Panc1 (cell line): Measurements from ENCODE around the gene MYO3B. TPM values are rescaled to one million over a fixed set of nuclear protein-coding genes. Genes with fewer than 3 reads are reported as not detected.

Experiments used
- ATAC-seq: fragments of 200-7000 bp; cut with Tn5 transposase; 2 replicates; pipeline ENCODE4 v1.9.1; 2020; ENCODE audit warnings: mild to moderate bottlenecking, moderate library complexity
- BruUV-seq: library from RNA; stranded (reverse); fragments of 400-500 nt; replicated peaks from 2 replicates; lab custom pipeline; 2021; lab: Mats Ljungman, UMichigan
- CTCF ChIA-PET: fragments of 300-600 bp; sonication (Branson Sonifier 250); formaldehyde crosslinking; loops from one replicate; lab custom pipeline; 2022; ENCODE audit warnings: antibody characterized with exemption; lab: Charles Lee
- POLR2A ChIA-PET: fragments of 300-600 bp; sonication (Branson Sonifier 250); formaldehyde crosslinking; loops from one replicate; lab custom pipeline; 2022; ENCODE audit warnings: antibody characterized with exemption; lab: Charles Lee
- DNase-seq: peaks from one replicate; pipeline ENCODE4 v3.0.0-alpha.2; 2010; ENCODE audit warnings: low read depth, low spot score
- H3K27ac ChIP-seq: 2 replicates; pipeline ENCODE4 v1.5.1; 2011; ENCODE audit warnings: mild to moderate bottlenecking, low read length, inconsistent platforms
- H3K27me3 ChIP-seq: fragments of 200-500 bp; sonication (Bioruptor generic); 2 replicates; pipeline ENCODE4 v1.6.0; 2014; ENCODE audit warnings: low read length, inconsistent platforms; ENCODE audit not compliant: control insufficient read depth, insufficient read depth
- H3K36me3 ChIP-seq: fragments of 200-500 bp; sonication (Bioruptor generic); 2 replicates; pipeline ENCODE4 v1.5.1; 2014; ENCODE audit warnings: inconsistent platforms, mild to moderate bottlenecking, low read length, moderate library complexity; ENCODE audit not compliant: control insufficient read depth, insufficient read depth
- H3K4me1 ChIP-seq: 2 replicates; pipeline ENCODE4 v1.5.1; 2011; ENCODE audit warnings: inconsistent platforms, mild to moderate bottlenecking, low read length, moderate library complexity; ENCODE audit not compliant: control insufficient read depth, insufficient read depth
- H3K4me3 ChIP-seq, 2 experiments: 2 replicates each; pipeline ENCODE4 v1.5.1; 2011 to 2012; ENCODE audit warnings: low read depth in 2 of 2, low read length in 2 of 2, mild to moderate bottlenecking in 2 of 2, inconsistent platforms in 1 of 2, moderate library complexity in 1 of 2
- H3K9me3 ChIP-seq: fragments of 200-500 bp; sonication (Bioruptor generic); 2 replicates; pipeline ENCODE4 v1.5.1; 2014; ENCODE audit warnings: low read depth, mild to moderate bottlenecking, inconsistent platforms, low read length, moderate library complexity; ENCODE audit not compliant: control insufficient read depth, insufficient read depth
- CTCF ChIP-seq: fragments of 450-650 bp; IDR thresholded peaks from 2 replicates; pipeline ENCODE4 v1.5.1; 2017; ENCODE audit warnings: mild to moderate bottlenecking
- POLR2AphosphoS5 ChIP-seq: IDR thresholded peaks from 2 replicates; pipeline ENCODE4 v1.6.1; 2012; ENCODE audit warnings: mild to moderate bottlenecking, low read depth, low read length, moderate library complexity
- REST ChIP-seq, 2 experiments: IDR thresholded peaks; 2 replicates each; pipeline ENCODE4 v1.6.1; 2011 to 2012; ENCODE audit warnings: low read depth in 2 of 2, control low read depth in 1 of 2, low read length in 1 of 2, mild to moderate bottlenecking in 1 of 2, moderate library complexity in 1 of 2; ENCODE audit not compliant: insufficient read depth in 1 of 2
- SIN3A ChIP-seq: IDR thresholded peaks from 2 replicates; pipeline ENCODE4 v1.6.1; 2012; ENCODE audit warnings: low read depth, mild to moderate bottlenecking, low read length, moderate library complexity, borderline replicate concordance; ENCODE audit not compliant: insufficient read depth
- TCF7L2 ChIP-seq: IDR thresholded peaks from 2 replicates; pipeline ENCODE4 v1.6.1; 2011; ENCODE audit warnings: mild to moderate bottlenecking, low read depth, low read length, inconsistent platforms
- in situ Hi-C: cut with HindIII; loops from 2 replicates; pipeline ENCODE4 v1.10.0; 2016; ENCODE audit warnings: low sequenced_read_pairs, low pct_unique_long_range_greater_than_20kb
- intact Hi-C: fragments of 100-400 bp; cut with micrococcal nuclease; formaldehyde crosslinking; loops from one replicate; pipeline ENCODE4 v1.10.0; 2022; ENCODE audit not compliant: unreplicated experiment
- total RNA-seq: library from RNA; stranded (reverse); gene quantifications from one replicate; pipeline ENCODE4 v1.2.1, GENCODE V29; 2021; ENCODE audit not compliant: unreplicated experiment

Gene MYO3B
- total RNA-seq, 1 experiment from 2014 or later = 0.05 TPM

GRCh38 chr2:170656669-170657068, 478.7 kb downstream of the MYO3B start:
- no peak for ATAC-seq
- Histone ChIP-seq H3K27me3 (no peaks in the 10 kb centered on the region), H3K27ac (no peak overlapping the region), H3K9me3 (no peaks in the 10 kb centered on the region), H3K4me3 (no peak overlapping the region), H3K36me3 (no peaks in the 10 kb centered on the region), H3K4me1 (no peaks in the 10 kb centered on the region)
- DNase-seq = no peak
- no peak for TF ChIP-seq POLR2AphosphoS5
- TF ChIP-seq TCF7L2 = no peak
- TF ChIP-seq CTCF = no peak
- no peak for TF ChIP-seq SIN3A
- TF ChIP-seq REST (IDR thresholded peaks at IDR 0.05; ENCODE audit: insufficient read depth in 1 of 2, low read depth in 2 of 2, low read length in 1 of 2) = no peak
- intact Hi-C loops = no loop called here
- BruUV-seq = no TSS peak
- in situ Hi-C loops = no loop called here
- ChIA-PET POLR2A (no interaction called here), CTCF (no interaction called here)

- BruUV-seq = no TSS peak
- Histone ChIP-seq H3K36me3 (no peaks in the 10 kb centered on the region), H3K27me3 (no peaks in the 10 kb centered on the region), H3K9me3 (no peaks in the 10 kb centered on the region), H3K27ac (no peak overlapping the region), H3K4me1 (no peaks in the 10 kb centered on the region), H3K4me3 (no peak overlapping the region)
- in situ Hi-C loops = no loop called here
- intact Hi-C loops = no loop called here
- TF ChIP-seq CTCF = no peak
- TF ChIP-seq POLR2AphosphoS5 = no peak
- no peak for TF ChIP-seq REST (IDR thresholded peaks at IDR 0.05; ENCODE audit: insufficient read depth in 1 of 2, low read depth in 2 of 2, low read length in 1 of 2)
- no peak for TF ChIP-seq TCF7L2
- no peak for TF ChIP-seq SIN3A
- DNase-seq = no peak
- ATAC-seq = no peak
- CTCF ChIA-PET = no interaction called here
- POLR2A ChIA-PET = interaction anchor here (0.6 kb wide), 1 partner anchor 237 kb away, joined by 7 read pairs; no protein-coding TSS in a partner anchor
Measured at GRCh38 chr2:170660409-170660808, 482.5 kb downstream of the MYO3B start.
